ENCODE results near the gene EMC7.
A peak's percentile ranks its signal among the peaks of the same experiment; 100 is the strongest.
"Not testable (repeated sequence)": the region's sequence is repeated elsewhere in the genome, so short reads cannot be mapped to it uniquely, and the experiment has no call there.

The EMC7 gene

GRCh38 chr15:34054081-34054707 lies 47.5 kb downstream of the EMC7 start:
- no peak for DNase-seq (ENCODE audit: low read depth, low spot score)
- TF ChIP-seq FOXP2 (optimal IDR thresholded peaks at IDR 0.05; ENCODE audit: control extremely low read depth, extremely low read length, insufficient read depth) (no peak), POLR2AphosphoS5 (IDR thresholded peaks at IDR 0.05; ENCODE audit: borderline replicate concordance, low read depth, low read length) (no peak), EZH2 (IDR thresholded peaks at IDR 0.05) (no peak)
- no peaks in the 10 kb centered on the region for H3K36me3 ChIP-seq (ENCODE audit: insufficient read depth, low read length)

GRCh38 chr15:34050385-34050784 lies 51.3 kb downstream of the EMC7 start:
- H3K9ac ChIP-seq (ENCODE audit: insufficient read length); H3K27ac ChIP-seq; H3K36me3 ChIP-seq (ENCODE audit: insufficient read depth, low read length); H3K9me3 ChIP-seq (ENCODE audit: low read depth, low read length); DNase-seq (ENCODE audit: low read depth, low spot score); H3K4me3 ChIP-seq: not testable (repeated sequence)

More at GRCh38 chr15:34054081-34054707, 47.5 kb downstream of the EMC7 start:
- Histone ChIP-seq H3K9ac (ENCODE audit: insufficient read length) (no peak overlapping the region), H3K9me3 (ENCODE audit: low read depth, low read length) (no peaks in the 10 kb centered on the region), H3K27ac (no peak overlapping the region), H3K4me3 (no peak overlapping the region)

GRCh38 chr15:34049112-34049511 lies 52.5 kb downstream of the EMC7 start:
- Histone ChIP-seq H3K36me3 (ENCODE audit: insufficient read depth, low read length) (no peaks in the 10 kb centered on the region), H3K9ac (ENCODE audit: insufficient read length) (no peak overlapping the region), H3K9me3 (ENCODE audit: low read depth, low read length) (no peaks in the 10 kb centered on the region), H3K4me3 (no peak overlapping the region), H3K27ac (no peak overlapping the region)
- TF ChIP-seq FOXP2 (optimal IDR thresholded peaks at IDR 0.05; ENCODE audit: control extremely low read depth, extremely low read length, insufficient read depth) = no peak
- TF ChIP-seq POLR2AphosphoS5 (IDR thresholded peaks at IDR 0.05; ENCODE audit: borderline replicate concordance, low read depth, low read length) = no peak
- no peak for TF ChIP-seq EZH2 (IDR thresholded peaks at IDR 0.05)
- DNase-seq (ENCODE audit: low read depth, low spot score) = no peak

GRCh38 chr15:34047893-34048775 lies 53.5 kb downstream of the EMC7 start:
- Histone ChIP-seq H3K4me3 (no peak overlapping the region), H3K36me3 (ENCODE audit: insufficient read depth, low read length) (no peaks in the 10 kb centered on the region), H3K9me3 (ENCODE audit: low read depth, low read length) (no peaks in the 10 kb centered on the region), H3K27ac (no peak overlapping the region), H3K9ac (ENCODE audit: insufficient read length) (no peak overlapping the region)
- TF ChIP-seq EZH2 (IDR thresholded peaks at IDR 0.05) = no peak
- DNase-seq (ENCODE audit: low read depth, low spot score) = no peak

GRCh38 chr15:34046471-34047145 lies 55.1 kb downstream of the EMC7 start:
- no peaks in the 10 kb centered on the region for H3K36me3 ChIP-seq (ENCODE audit: insufficient read depth, low read length)
- DNase-seq (ENCODE audit: low read depth, low spot score) = no peak
- TF ChIP-seq POLR2AphosphoS5 (IDR thresholded peaks at IDR 0.05; ENCODE audit: borderline replicate concordance, low read depth, low read length) (no peak), FOXP2 (optimal IDR thresholded peaks at IDR 0.05; ENCODE audit: control extremely low read depth, extremely low read length, insufficient read depth) (no peak), EZH2 (IDR thresholded peaks at IDR 0.05) (no peak)
- no peak overlapping the region for H3K9ac ChIP-seq (ENCODE audit: insufficient read length)
- H3K27ac ChIP-seq = no peak overlapping the region
- H3K4me3 ChIP-seq = no peak overlapping the region
- no peaks in the 10 kb centered on the region for H3K9me3 ChIP-seq (ENCODE audit: low read depth, low read length)

GRCh38 chr15:34043813-34044212 lies 57.8 kb downstream of the EMC7 start:
- no peaks in the 10 kb centered on the region for H3K36me3 ChIP-seq (ENCODE audit: insufficient read depth, low read length)
- H3K27ac ChIP-seq = no peak overlapping the region
- H3K9me3 ChIP-seq (ENCODE audit: low read depth, low read length) = no peaks in the 10 kb centered on the region
- no peak overlapping the region for H3K9ac ChIP-seq (ENCODE audit: insufficient read length)
- TF ChIP-seq POLR2AphosphoS5 (IDR thresholded peaks at IDR 0.05; ENCODE audit: borderline replicate concordance, low read depth, low read length) (no peak), FOXP2 (optimal IDR thresholded peaks at IDR 0.05; ENCODE audit: control extremely low read depth, extremely low read length, insufficient read depth) (no peak), EZH2 (IDR thresholded peaks at IDR 0.05) (no peak)
- DNase-seq (ENCODE audit: low read depth, low spot score) = no peak
- no peak overlapping the region for H3K4me3 ChIP-seq

- Histone ChIP-seq H3K9ac (ENCODE audit: insufficient read length) (no peak overlapping the region), H3K36me3 (ENCODE audit: insufficient read depth, low read length) (no peaks in the 10 kb centered on the region), H3K9me3 (ENCODE audit: low read depth, low read length) (no peaks in the 10 kb centered on the region), H3K27ac (no peak overlapping the region), H3K4me3 (no peak overlapping the region)
- TF ChIP-seq POLR2AphosphoS5 (IDR thresholded peaks at IDR 0.05; ENCODE audit: borderline replicate concordance, low read depth, low read length) (no peak), EZH2 (IDR thresholded peaks at IDR 0.05) (no peak), FOXP2 (optimal IDR thresholded peaks at IDR 0.05; ENCODE audit: control extremely low read depth, extremely low read length, insufficient read depth) (no peak)
- DNase-seq (ENCODE audit: low read depth, low spot score) = no peak
Observed at GRCh38 chr15:34043391-34043790, 58.3 kb downstream of the EMC7 start.

- Histone ChIP-seq H3K36me3 (ENCODE audit: insufficient read depth, low read length) (no peaks in the 10 kb centered on the region), H3K27ac (no peak overlapping the region), H3K9me3 (ENCODE audit: low read depth, low read length) (no peaks in the 10 kb centered on the region), H3K4me3 (peak overlapping the region; percentile 100), H3K9ac (ENCODE audit: insufficient read length) (no peak overlapping the region)
- TF ChIP-seq FOXP2 (optimal IDR thresholded peaks at IDR 0.05; ENCODE audit: control extremely low read depth, extremely low read length, insufficient read depth) = no peak
- TF ChIP-seq EZH2 (IDR thresholded peaks at IDR 0.05) = no peak
- TF ChIP-seq POLR2AphosphoS5 (IDR thresholded peaks at IDR 0.05; ENCODE audit: borderline replicate concordance, low read depth, low read length) = no peak
- no peak for DNase-seq (ENCODE audit: low read depth, low spot score)
Observed at GRCh38 chr15:34039790-34040113, 61.9 kb downstream of the EMC7 start.

All from SK-N-MC (cell line).